Embryonic facial prominence (tissue), 1 donor: ENCODE measurements around the gene RNF13.
"Not testable (repeated sequence)": the region's sequence is repeated elsewhere in the genome, so short reads cannot be mapped to it uniquely, and the experiment has no call there.

ENCODE experiments used
- DNase-seq: peaks from one replicate; pipeline ENCODE4 v3.0.0-alpha.2; 2016; ENCODE audit errors: extremely low spot score

Gene RNF13

DNA sequence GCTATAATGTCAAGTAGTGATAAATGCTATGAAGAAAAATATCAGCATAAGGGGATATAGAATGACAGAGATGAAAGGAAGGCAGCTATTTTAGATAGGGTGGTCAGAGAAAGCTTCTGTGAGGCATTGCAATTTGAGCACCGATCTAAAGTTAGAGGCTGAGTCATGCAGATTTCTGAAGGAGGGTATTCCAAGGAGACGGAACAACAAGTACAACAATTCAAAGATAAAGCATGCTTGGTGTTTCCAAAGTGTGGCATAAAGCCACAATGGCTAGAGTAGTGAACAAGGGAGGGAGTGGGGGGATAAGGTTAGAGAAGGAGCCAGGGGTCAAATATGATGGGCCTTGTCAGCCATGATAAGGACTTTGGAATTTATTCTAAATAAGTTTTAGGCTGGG, 85.8 kb downstream of the RNF13 start:
- no peak for DNase-seq

DNA sequence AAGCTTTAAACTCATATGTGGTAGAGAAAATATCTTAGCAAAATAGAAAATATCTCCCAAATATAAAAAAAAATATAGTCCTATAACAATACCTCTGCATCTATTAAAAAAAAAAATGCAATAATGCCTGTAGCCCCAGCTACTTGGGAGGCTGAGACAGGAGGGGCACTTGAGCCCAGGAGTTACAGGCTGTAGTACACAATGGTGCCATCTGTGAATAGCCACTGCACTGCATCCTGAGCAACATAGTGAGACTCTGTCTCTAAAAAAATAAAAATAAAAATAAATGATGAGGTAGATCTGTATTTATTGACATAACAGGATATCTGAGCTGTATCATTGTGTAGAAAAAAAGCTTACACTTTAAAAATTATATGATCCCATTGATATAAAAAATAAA, 87.3 kb downstream of the RNF13 start:
- no peak for DNase-seq

DNA sequence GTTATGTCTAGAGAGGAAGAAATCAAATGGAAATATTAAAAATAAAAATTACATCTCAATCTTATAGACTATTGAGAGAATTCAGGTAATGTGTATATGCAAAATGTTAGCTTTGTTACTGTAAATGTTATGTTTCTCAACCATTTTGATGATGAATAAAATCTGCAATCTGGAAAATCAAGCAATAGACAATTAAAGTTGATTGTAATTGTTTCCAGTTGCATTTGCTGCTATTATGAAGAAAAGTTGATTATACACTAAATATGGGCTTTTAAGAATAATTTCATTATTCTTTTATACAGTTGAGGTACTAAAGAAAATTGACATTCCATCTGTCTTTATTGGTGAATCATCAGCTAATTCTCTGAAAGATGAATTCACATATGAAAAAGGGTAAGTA, 88.8 kb downstream of the RNF13 start:
- no peak for DNase-seq

DNA sequence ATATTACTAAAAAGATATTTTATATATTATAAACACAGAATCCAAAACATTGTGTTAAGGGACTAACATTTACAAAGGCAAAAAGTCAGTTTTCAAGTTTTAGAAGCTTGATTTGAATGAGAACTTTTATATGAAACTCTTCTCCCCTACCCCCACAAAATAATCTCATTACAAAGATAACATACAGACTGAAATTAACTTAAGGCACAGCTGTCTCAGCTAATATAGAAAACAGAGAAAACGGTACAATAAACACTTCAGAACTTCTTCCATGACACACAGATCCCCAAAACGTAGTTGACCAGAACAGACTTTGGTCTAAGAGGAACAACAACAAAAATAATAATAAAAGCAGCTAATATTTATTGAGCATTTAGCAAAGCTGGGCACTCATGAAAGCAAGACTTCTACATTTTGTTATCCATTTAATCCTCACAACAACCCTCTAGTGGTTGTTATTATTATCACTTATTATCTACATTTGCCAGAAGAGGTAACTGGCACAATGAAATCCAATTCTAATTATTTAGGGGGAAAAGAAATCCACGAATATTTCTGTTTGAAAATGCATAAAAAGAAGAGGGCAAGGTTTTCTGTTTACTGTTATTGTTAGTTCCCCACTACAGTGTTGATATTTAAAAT, 89.6 kb downstream of the RNF13 start:
- no peak for DNase-seq

DNA sequence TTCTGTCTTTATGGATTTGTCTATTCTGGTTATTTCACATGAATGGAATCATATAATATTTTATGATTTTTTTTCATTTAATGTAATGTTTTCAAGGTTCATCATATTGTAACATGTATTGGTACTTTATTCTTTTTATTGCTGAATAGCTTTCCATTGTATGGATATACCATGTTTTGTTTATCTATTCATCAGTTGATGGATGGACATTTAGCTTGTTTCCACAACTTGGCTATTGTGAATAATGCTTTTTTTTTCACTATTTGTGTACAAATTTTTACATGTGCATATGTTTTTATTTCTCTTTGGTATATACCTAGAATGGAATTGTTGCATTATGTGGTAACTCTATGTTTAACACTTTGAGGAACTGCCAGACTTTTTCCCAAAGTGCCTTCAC, 93.0 kb downstream of the RNF13 start:
- DNase-seq: no peak

DNA sequence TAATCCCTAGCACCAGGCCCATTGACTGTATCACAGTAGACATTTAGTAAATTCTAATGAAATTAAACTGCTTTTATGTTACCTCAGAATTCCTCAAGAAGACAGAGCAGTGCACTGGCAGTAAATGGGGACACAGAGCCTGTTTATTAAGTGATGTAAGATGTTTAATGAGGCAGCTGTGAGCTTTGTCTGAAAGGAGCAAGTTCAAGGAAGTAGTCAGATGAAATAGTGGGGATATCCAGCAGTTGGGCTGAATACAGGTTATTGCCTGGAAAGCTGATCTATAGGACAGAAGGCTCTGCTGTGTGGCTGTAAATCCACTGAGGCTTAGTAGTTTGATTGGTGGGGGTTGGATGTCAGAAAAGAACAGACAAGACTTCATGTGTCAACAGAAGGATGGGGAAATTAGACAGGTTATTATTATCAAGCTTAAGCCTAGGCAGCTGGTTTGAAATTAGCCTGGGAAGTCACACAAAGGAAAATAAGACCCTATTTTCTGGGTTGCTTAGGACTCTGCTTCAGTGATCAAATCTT, 95.5 kb downstream of the RNF13 start:
- no peak for DNase-seq

DNA sequence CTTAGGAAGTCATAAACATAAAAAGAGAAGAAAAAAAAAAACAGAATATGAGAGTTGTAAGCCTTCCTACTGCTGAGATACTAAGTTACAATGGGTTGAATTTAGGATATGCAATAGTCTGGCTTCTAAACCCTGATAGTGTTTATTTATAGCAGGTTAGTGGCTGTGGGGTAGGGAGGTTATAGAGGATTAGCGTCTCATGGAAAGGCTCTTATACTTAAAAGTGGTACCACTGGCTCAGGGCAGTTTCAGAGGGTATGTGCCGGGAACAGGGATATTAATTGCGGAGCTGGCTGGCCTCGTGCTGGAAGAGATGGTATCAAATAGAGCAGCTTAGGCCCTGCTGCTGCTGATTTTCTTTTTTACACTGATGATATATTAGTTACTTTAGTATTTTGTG, 96.9 kb downstream of the RNF13 start:
- DNase-seq: no peak

DNA sequence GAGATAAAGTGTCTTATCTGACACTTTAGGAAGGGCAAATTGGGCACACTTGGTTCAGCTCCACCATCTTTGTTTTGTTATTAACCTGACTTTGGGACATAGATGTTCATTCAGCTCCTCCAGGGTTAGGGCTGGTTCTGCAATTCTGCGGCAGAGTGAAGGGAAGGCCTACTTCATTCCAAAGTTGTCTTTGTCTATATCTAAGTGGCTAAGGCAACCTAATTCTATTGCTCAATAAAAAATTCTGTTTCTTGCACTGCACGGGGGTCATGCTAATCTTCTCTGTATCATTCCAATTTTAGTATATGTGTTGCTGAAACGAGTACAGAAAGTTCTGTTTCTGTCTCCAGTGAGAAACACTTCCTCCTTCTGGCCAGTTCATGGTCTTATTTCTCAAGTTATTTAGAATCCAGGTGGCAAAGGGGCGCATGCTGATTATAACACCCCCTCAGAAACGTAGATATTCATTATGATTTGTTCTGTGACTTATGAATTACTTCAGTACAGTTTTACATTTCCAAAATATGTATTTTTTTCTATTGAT, 104.2 kb downstream of the RNF13 start:
- DNase-seq: no peak

DNA sequence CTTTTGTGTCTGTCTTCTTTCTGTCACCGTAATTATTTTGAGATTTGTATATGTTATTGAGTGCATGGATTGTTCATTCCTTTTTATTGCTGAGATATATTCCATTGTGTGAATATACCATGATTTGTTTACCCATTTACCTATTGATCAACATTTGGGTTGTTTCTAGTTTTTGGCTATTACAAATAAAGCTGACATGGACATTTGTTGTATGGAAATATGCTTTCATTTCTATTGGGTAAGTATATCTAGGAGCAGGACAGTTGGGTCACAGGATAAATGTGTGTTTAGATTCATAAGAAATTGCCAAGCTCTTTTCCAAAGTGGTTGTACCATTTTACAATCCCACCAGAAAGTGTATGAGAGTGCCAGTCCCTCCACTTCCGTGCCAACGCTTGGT, 106.5 kb downstream of the RNF13 start:
- DNase-seq: no peak

DNA sequence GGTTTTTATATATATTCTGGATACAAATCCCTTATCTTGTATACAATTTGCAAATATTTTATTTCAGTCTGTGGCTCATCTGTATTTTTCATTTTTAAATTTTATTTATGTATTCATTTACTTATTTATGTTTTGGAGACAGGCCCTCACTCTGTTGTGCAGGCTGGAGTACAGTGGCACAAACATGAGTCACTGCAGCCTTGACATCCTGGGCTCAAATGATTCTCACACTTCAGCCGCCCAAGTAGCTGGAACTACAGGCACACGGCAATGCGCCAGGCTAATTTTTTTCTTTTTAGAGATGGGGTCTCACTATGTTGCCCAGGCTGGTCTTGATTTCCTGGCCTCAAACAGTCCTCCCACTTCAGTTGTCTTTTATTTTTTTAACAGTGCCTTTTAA, 107.1 kb downstream of the RNF13 start:
- no peak for DNase-seq

DNA sequence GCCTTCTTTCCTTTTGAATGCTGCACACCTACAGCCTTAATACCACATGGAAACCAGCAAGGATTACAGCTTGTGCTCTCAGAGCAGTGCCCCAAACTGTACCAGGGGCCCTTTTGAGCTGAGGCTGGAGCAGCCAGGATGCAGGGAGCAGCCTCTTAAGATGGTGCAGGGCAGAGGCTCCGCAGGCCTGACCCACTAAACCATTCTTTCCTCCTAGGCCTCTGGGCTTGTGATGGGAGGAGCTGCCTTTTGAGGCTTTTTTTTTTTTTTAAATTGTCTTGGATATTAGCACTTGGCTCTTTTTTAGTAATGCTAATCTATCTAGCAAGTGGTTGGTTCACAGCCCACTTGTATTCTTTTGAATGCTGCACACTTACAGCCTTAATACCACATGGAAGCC, 120.0 kb downstream of the RNF13 start:
- DNase-seq: no peak

DNA sequence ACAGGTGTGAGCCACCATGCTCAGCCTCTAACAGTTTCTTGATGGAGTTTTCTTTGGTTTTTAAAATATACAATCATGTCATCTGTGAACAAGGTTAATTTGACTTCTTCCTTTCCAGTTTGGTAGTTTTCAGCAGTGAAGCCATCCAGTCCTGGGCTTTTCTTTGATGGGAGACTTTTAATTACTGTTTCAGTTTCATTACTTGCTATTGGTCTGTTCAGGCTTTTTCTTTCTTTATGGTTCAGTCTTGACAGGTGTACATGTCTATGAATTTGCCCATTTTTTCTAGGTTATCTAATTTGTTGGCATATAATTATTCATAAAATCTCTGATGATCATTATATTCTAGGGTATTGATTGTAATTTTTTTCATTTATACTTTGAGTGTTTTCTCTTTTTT, 120.8 kb downstream of the RNF13 start:
- DNase-seq: no peak

DNA sequence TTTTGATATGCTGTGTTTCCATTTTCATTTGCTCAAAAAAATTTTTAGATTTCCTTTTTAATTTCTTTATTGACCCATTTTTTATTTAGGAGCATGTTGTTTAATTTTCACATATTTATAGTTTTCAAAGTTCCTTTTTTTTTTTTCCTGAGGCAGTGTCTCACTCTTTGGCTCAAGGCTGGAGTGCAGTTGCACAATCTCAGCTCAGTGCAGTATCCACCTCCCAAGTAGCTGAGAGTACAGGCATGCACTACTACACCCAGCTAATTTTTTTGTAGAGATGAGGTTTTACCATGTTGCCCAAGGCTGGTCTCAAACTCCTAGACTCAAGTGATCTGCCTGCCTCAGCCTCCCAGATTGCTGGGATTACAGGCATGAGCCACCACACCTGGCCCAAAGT, 121.5 kb downstream of the RNF13 start:
- no peak for DNase-seq

DNA sequence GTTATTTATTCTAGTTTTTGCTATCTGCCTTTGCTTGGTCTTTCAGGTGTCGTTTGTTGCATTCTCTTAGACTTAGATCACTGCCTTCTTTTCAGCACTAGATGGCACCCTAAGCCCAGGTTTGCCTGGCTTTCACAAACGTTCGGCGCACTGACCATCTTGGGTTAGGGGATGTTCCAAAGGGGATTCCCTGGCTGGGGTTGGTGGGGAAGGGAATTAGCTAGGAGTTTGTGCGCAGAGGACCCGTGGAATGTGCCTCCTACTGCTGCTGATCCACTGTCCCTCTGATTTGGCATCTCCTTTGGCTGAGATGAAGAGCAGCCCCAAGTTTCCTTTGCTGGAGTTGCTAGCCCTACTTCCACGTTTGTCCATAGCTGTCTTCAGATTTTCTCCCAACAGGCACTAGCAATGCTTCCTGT, 123.8 kb downstream of the RNF13 start:
- DNase-seq: peak; percentile 14

DNA sequence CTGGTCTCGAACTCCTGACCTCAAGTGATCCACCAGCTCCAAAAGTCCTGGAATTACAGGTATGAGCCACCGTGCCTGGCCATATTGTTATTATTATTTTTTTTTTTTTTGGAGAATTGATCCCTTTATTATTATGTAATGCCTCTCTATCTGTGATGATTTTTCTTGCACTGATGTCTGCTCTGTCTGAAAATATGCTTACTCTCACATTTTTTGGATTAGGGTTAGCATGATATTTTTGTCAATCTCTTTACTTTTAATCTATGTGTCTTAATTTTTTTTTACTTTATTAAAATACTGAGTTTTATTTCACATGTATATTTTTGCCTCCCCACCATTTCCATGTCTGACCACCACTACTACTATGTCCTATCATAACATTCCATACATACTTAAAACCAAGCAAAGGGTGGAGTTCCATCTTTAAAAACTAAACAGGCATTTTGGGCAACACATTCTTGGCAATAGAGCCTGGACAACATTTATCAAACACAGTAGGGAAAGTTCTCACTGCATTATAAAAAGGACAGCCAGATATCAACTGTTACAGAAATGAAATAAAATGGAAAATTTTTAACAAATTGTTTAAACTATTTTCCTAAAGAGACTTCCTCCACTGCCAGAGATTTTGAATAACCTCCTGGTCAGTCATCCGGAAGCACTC, 125.5 kb downstream of the RNF13 start:
- not testable (repeated sequence) for DNase-seq

DNA sequence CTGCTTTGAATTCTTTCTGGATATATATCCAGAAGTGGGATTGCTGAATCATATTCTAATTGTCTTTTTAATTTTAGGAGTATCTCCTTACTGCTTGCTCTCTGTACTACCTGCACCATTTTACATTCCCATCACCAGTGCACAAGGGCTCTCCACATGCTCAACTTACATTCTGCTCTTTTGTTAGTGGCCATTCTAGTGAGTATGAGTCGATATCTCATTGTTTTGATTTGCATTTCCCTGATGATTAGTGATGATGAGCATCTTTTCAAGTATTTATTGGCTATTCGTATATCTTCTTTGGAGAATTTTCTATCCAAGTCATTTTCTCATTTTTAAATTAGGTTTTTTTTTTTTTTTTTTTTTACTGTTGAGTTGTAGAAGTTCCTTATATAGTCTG, 128.2 kb downstream of the RNF13 start:
- DNase-seq: no peak

DNA sequence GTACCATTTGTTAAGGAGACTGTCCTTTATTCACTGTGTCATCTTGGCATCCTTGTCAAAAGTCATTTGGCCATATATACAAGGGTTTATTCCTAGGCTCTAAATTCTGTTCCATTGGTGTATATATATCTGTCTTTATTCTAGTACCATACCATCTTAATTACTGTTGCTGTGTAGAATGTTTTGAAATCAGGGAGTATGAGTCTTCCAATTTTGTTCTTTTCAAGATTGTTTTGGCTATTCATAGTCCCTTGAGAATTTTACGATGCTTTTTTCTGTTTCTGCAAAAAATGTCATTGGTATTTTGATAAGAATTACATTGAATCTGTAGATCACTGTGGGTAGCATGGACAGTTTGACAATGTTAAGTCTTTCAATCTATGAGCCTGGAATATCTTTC, 128.9 kb downstream of the RNF13 start:
- DNase-seq: no peak

DNA sequence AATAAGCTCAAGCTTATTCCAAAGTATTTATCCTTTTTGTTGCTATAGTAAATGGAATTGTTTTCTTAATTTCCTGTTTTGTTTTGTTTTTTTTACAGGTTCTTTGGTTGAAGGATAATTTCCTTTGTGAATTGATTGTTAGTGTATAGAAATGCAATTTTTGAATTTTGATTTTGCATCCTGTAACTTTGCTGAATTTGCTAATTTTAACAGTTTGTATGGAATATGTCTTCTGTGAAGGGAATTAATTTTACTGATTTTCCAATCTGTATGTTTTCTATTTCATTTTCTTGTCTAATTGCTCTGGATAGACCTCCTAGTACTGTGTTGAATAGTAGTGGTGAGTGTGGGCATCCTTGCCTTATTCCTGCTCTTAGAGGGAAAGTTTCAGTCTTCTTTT, 129.4 kb downstream of the RNF13 start:
- no peak for DNase-seq

DNA sequence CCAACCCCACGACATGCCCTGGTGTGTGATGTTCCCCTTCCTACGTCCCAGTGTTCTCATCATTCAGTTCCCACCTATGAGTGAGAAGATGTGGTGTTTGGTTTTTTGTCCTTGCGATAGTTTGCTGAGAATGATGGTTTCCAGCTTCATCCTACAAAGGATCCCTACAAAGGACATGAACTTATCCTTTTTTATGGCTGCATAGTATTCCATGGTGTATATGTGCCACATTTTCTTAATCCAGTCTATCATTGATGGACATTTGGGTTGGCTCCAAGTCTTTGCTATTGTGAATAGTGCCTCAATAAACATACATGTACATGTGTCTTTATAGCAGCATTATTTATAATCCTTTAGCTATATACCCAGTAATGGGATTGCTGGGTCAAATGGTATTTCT, 131.0 kb downstream of the RNF13 start:
- not testable (repeated sequence) for DNase-seq

DNA sequence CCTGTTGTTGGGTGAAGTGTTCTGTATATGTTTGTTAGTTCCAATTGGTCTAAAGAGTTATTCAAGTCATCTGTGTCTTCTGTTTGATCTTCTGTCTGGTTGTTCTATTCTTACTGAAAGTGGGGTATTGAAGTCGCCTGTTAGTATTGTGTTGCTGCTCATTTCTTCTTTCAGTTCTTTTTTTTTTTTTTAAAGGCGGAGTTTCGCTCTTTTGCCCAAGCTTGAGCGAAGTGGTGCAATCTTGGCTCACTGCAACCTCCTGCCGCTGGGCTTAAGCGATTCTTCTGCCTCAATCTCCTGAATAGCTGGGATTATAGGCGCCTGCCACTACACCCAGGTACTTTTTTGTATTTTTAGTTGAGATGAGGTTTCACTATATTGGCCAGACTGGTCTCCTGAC, 134.2 kb downstream of the RNF13 start:
- DNase-seq: no peak

DNA sequence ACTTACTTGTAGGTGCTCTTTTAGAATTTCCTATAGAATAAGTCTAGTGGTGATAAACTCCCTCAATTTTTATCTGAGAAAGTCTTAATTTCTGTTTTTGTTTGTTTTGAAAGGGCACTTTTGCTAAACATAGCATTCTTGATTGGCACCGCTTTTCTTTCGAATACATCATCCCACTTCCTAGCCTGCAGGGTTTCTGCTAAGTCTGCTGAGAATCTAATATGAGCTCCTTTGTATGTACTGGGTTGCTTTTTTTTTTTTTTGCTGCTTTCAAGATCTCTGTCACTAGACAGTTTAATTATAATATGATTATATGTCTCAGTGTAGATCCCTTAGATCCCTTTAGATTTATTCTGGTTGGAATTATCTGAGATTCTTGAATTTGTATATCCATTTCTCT, 136.2 kb downstream of the RNF13 start:
- no peak for DNase-seq

DNA sequence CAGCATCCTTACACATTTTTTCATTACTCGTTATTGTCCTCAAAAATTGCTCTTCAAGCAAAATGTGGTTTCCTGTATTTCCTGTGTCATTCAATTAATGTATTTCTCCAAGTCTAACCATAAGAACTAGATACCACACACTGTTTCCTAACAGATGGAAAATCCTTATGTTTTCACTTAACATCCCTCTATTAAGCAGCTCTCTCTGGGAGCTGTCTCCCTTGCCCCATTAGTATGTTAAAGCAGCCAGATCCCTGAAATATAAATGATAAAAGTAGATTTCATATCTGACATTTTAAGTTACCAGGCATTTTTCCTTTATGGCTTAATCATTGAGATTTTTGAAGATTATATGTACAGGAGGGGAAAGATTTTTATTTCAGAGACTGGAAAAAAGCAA, 141.8 kb downstream of the RNF13 start:
- no peak for DNase-seq

DNA sequence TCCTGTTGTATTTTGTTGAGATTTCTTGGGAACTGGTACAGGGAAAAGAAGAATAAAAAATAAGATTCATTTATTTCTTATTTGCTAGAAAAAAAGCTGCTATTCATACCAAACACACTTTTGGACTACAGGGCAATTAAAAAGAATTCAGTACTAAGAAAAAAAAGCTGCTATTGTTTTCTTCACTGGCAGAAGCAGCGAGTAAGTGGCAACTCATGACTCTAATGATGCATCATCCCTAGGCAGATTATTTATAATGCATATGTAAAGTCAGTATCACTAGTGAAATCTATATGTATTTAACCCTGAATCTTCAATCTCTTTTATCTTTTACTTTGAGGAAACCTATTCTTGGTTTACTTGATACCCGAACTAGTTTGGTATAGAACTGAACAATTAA, 142.4 kb downstream of the RNF13 start:
- DNase-seq: no peak
